GM18951 (cell line): ENCODE data around the gene COL5A3.

ENCODE experiments used
- POLR2A ChIP-seq: IDR thresholded peaks from 4 replicates; pipeline ENCODE4 v1.6.1; 2011; ENCODE audit warnings: mild to moderate bottlenecking; ENCODE audit not compliant: insufficient read length, insufficient read depth; ENCODE audit errors: extremely low read depth
- in situ Hi-C: fragments of 300-500 bp; cut with MboI; formaldehyde crosslinking; loops from one replicate; pipeline ENCODE4 v1.12.0; 2022; ENCODE audit warnings: low sequenced_read_pairs, mixed read lengths, inconsistent platforms; ENCODE audit not compliant: unreplicated experiment

Gene COL5A3

DNA sequence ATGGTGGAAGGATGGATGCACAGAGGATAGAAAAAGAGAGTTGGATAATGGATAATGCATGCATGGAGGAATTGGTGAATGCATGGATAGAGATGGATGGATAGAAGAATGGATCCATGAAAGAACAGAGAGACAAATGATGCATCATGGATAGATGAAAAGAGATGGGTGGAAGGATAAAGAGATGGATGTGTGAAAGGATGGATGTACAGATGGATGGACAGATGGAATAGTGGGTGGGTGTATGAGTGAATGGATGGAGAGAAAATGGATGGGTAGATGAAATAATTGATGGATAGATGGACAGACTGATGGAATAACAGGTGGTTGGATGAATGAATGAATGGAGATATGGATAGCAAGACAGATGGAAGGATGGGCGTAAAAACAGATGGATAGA lies 99.7 kb downstream of the COL5A3 start:
- no peak for TF ChIP-seq POLR2A
- in situ Hi-C loops: loop anchor here (25.0 kb wide), 1 partner anchor 773 kb away; the partner anchor contains the start of genes OR7G3 and ZNF317
